HG03520 (cell line): ENCODE measurements around the gene FADS6.

ENCODE experiments used
- ATAC-seq: cut with Tn5 transposase; IDR thresholded peaks from one replicate; pipeline ENCODE4 v1.9.1; 2021; ENCODE audit warnings: mild to moderate bottlenecking, moderate library complexity; ENCODE audit not compliant: unreplicated experiment

Gene FADS6

DNA sequence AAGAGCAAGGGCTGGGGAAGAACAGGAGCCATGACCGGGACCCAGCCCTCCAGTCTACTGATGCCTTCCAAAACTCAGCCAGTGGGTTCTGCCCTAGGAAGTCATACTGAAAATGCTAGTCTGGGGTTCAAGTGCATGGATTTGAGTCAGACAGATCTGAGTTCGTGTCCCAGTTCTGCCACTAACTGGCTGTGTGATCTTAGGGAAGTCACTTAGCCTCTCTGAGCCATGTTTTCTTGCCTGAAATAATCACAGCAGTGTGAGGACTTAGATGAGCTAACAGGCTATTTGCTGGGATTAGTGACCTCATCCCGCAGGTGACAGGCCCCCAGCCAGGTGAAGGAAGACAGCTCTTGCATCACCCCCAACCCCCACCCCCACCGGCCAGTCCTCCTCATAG is 38.1 kb downstream of the FADS6 start:
- no peak for ATAC-seq

DNA sequence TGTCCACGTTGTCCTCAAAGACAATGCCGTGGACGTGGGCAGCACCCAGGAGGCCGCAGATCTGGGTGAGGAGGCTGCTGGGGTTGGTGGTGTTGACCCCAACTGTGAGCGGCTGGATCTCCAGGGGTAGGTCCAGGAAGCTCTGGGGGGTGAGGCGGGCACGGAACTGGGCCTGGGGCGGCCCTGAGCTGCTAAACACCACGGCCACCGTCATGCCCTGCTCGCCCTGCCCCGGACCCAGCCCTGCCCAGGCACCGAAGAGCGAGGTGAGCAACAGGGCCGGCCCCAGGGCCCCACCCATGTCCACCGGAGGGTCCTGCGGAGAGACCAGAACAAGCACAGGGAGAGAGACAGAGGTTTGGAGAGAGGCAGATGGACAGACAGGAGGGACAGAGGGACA is 38.6 kb downstream of the FADS6 start:
- no peak for ATAC-seq

GRCh38 chr17:74853669-74854068 is 39.8 kb downstream of the FADS6 start:
- no peak for ATAC-seq

DNA sequence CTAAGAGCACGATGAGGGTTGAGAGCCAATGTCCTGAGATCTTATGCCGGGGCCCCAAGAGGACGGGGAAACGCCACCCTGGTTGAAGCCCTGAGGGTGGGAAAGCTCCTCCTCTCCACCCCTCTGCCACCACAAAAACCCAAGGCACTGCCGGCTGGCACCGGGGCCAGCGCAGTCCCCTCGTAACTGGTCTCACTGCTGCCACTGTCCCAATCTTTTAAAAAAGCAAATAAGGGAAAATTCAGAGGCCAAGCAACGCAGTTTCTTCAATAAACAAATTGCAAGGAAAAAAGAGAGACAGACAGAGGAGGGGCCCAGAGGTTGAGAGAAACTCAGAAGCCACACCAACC is 40.4 kb downstream of the FADS6 start:
- ATAC-seq: no peak

GRCh38 chr17:74852237-74853047 is 41.0 kb downstream of the FADS6 start:
- no peak for ATAC-seq

GRCh38 chr17:74851612-74852236 is 41.7 kb downstream of the FADS6 start:
- no peak for ATAC-seq

DNA sequence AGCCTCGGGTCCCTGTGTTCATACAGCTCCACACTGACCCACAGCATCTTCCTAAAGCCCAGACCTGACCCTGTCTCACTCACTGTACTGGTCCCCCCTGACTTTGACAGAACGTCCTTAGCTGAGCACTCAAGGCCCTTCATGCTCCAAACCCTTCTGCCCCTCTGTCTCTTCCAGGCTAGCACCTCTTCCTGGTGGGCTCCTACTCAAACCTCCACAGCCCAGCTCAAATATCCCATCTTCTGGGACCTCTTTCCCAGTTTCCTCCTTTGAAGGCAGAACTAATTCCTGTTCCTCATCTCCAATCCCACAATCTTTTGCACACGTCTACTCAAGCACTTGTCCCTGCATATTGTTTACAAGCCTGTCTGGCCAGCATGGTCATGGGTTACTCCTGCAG is 42.5 kb downstream of the FADS6 start:
- no peak for ATAC-seq

- ATAC-seq: no peak
Measured at GRCh38 chr17:74850310-74850709, 43.1 kb downstream of the FADS6 start.

DNA sequence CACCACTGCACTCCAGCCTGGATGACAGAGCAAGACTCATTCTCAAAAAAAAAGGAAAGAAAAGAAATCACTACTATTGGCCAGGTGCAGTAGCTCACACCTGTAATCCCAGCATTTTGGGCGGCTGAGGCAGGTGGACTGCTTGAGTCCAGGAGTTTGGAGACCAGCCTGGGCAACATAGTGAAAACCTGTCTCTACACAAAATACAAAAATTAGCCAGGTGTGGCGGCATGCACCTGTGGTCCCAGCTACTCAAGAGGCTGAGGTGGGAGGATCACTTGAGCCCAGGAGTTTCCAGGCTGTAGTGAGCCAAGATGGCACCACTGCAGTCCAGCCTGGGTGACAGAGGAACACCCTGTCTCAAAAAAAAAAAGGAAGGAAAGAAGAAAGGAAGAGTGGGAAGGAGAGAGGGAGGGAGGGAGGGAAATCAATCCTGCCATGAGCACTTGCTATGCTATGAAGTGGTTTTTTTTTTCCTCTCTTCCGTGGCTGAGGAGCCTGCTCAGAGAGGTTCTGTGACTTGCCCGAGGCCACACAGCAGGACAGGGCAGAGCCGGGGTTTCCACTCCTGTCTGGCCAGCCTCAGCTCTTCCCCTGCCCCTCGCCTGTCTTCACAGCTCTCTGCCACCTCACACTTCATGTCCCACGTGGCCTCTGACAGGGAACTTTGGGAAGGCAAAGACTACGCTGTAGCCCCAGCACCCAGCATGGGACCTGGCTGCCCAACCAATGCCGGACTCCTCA is 44.6 kb downstream of the FADS6 start:
- no peak for ATAC-seq

- ATAC-seq: no peak
Measured at GRCh38 chr17:74846621-74847020, 46.8 kb downstream of the FADS6 start.

- no peak for ATAC-seq
Measured at GRCh38 chr17:74843352-74843627, 50.1 kb downstream of the FADS6 start.

DNA sequence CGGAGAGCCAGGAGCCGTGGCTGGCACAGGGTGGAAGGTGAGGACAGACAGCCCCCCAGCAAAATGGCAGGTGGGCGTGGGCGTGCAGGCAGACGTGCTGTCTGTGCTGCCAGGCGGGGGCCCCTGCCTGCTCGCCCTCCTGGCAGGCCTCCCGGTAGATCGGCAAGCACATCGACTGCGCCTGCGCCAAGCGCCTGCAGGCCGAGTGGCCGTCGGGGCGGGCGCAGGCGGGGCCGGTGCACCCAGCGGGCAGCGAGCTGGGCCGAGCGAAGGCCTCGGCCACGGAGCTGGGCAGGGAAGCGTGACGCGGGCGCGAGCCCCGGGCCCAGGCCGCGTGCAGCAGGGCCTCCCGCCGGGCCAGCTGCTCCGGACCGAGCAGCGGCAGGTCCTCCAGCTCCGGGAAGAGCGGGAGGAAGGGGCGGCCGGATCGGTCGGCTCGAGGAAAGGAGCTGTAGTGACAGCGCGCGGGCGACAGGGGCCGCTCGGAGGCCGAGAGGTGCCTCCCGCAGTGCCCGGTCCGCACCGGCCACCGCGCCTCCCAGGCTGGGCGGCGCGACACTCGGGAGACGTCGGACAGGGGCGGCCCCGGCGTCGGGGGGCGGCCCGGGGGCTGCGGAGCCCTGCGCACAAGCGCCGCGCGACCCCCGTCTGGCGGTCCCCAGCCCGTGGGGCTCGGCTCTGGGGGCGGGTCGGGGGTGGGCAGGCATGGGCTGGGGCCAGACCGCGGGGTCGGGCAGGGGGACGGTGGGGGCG is 50.7 kb downstream of the FADS6 start:
- ATAC-seq: no peak

GRCh38 chr17:74842146-74842598 is 51.3 kb downstream of the FADS6 start:
- no peak for ATAC-seq

- no peak for ATAC-seq
Measured at GRCh38 chr17:74840989-74841666, 52.3 kb downstream of the FADS6 start.

- no peak for ATAC-seq
Measured at GRCh38 chr17:74839990-74840852, 53.2 kb downstream of the FADS6 start.

GRCh38 chr17:74838274-74838673 is 55.2 kb downstream of the FADS6 start:
- ATAC-seq: no peak

GRCh38 chr17:74836691-74837467 is 56.6 kb downstream of the FADS6 start:
- ATAC-seq: no peak

- no peak for ATAC-seq
Measured at GRCh38 chr17:74836191-74836590, 57.2 kb downstream of the FADS6 start.
